ENCODE measurements around the gene HOXD4. TPM values are rescaled to one million over a fixed set of nuclear protein-coding genes. Genes with fewer than 3 reads are reported as not detected.

Gene HOXD4
- total RNA-seq, 1 experiment from 2014 or later, result not detected

GRCh38 chr2:176169711-176170110 lies 18.4 kb downstream of the HOXD4 start (continued):
- TF ChIP-seq HMGXB4 (CRISPR knock-in tag; IDR thresholded peaks at IDR 0.05), result no peak

GRCh38 chr2:176170602-176171305 lies 19.4 kb downstream of the HOXD4 start:
- Mint-ChIP-seq H3K4me3 (peak overlapping the region; percentile 50; the same call in 1 of the 2 replicates), H3K4me1 (peaks cover 27% of the 10 kb centered on the region), H3K36me3 (peaks cover 4% of the 10 kb centered on the region; the same call in 1 of the 2 replicates), H3K27ac (no peak overlapping the region), H3K9me3 (no peaks in the 10 kb centered on the region), H3K27me3 (ENCODE audit: low read depth) (peaks cover 100% of the 10 kb centered on the region)
- TF ChIP-seq IRF2 (CRISPR knock-in tag; IDR thresholded peaks at IDR 0.05; ENCODE audit: borderline replicate concordance, low read depth), result no peak
- TF ChIP-seq ZNF512 (CRISPR knock-in tag; IDR thresholded peaks at IDR 0.05; ENCODE audit: borderline replicate concordance), result no peak
- no peak for TF ChIP-seq ZNF396 (CRISPR knock-in tag; IDR thresholded peaks at IDR 0.05; ENCODE audit: borderline replicate concordance)
- CTCF ChIA-PET, result interaction anchor here (0.6 to 1.9 kb wide), 7 partner anchors 8 to 383 kb away, joined by 3 to 8 read pairs (median 4); no protein-coding TSS in a partner anchor
- DNase-seq (ENCODE audit: low spot score) (no peak), ATAC-seq (peak; percentile 6)
- POLR2A ChIA-PET, result interaction anchor here (1.8 kb wide), 1 partner anchor 10 kb away, joined by 7 read pairs; no protein-coding TSS in a partner anchor

- Mint-ChIP-seq H3K36me3 (peaks cover 4% of the 10 kb centered on the region; the same call in 1 of the 2 replicates), H3K4me3 (peak overlapping the region; percentile 66), H3K9me3 (no peaks in the 10 kb centered on the region), H3K27me3 (ENCODE audit: low read depth) (peaks cover 100% of the 10 kb centered on the region), H3K4me1 (peaks cover 35% of the 10 kb centered on the region), H3K27ac (no peak overlapping the region)
- ATAC-seq (peak; percentile 33), DNase-seq (ENCODE audit: low spot score) (peak; percentile 62)
- CTCF ChIA-PET, result interaction anchor here (0.6 to 1.9 kb wide), 9 partner anchors 9 to 383 kb away, joined by 3 to 8 read pairs (median 4); no protein-coding TSS in a partner anchor
- POLR2A ChIA-PET, result interaction anchor here (1.8 kb wide), 1 partner anchor 11 kb away, joined by 7 read pairs; no protein-coding TSS in a partner anchor
- TF ChIP-seq PREB (CRISPR knock-in tag; IDR thresholded peaks at IDR 0.05; ENCODE audit: borderline replicate concordance) (no peak), ZBTB43 (CRISPR knock-in tag; IDR thresholded peaks at IDR 0.05) (peak; percentile 65; the same call in 1 of the 2 replicates), CTCF (IDR thresholded peaks at IDR 0.05) (no peak), MYBL2 (CRISPR knock-in tag; IDR thresholded peaks at IDR 0.05) (peak; percentile 89), SMAD3 (CRISPR knock-in tag; IDR thresholded peaks at IDR 0.05; ENCODE audit: borderline replicate concordance) (0 out of 2 replicates have a peak, but pooled peaks have one; percentile 37), OVOL2 (CRISPR knock-in tag; IDR thresholded peaks at IDR 0.05; ENCODE audit: borderline replicate concordance) (no peak), ESRRA (CRISPR knock-in tag; IDR thresholded peaks at IDR 0.05; ENCODE audit: borderline replicate concordance) (0 out of 2 replicates have a peak, but pooled peaks have one; percentile 57), ZNF425 (CRISPR knock-in tag; conservative IDR thresholded peaks at IDR 0.05) (no peak), USF1 (CRISPR knock-in tag; IDR thresholded peaks at IDR 0.05) (peak; percentile 87), SP1 (CRISPR knock-in tag; conservative IDR thresholded peaks at IDR 0.05) (0 out of 2 replicates have a peak, but pooled peaks have one; percentile 43), IRF1 (CRISPR knock-in tag; IDR thresholded peaks at IDR 0.05) (peak; percentile 73; the same call in 1 of the 2 replicates), ERG (CRISPR knock-in tag; IDR thresholded peaks at IDR 0.05) (no peak)
Measured at GRCh38 chr2:176171351-176172006, 20.1 kb downstream of the HOXD4 start.
